Esophagus squamous epithelium (tissue), 4 donors: Measurements from ENCODE around the gene ACYP1.

Experiments used
- CTCF ChIP-seq, 6 experiments: fragments of 450-650 bp in 4 of 6; fragments of 200-600 bp in 2 of 6; sonication (generic) in 2 of 6; IDR thresholded peaks; one replicate each; pipeline ENCODE4 v1.5.1; 2016 to 2019; ENCODE audit warnings: antibody characterized with exemption in 6 of 6, mild to moderate bottlenecking in 4 of 6, moderate library complexity in 4 of 6
- POLR2A ChIP-seq, 4 donors: fragments of 450-650 bp; IDR thresholded peaks; one replicate each; pipeline ENCODE4 v1.6.1; 2017; ENCODE audit warnings: antibody characterized with exemption in 4 of 4, mild to moderate bottlenecking in 4 of 4, moderate library complexity in 3 of 4

GRCh38 chr14:75010472-75011093 is 53.2 kb downstream of the ACYP1 start:
- TF ChIP-seq CTCF (IDR thresholded peaks at IDR 0.05) (no peak), POLR2A (IDR thresholded peaks at IDR 0.05) (no peak)
